Erythroblast (primary cell): ENCODE measurements around the gene RNF4.

Source experiments
- GATA1 ChIP-seq: IDR thresholded peaks from 2 replicates; pipeline ENCODE4 v1.6.1; 2011; ENCODE audit warnings: low read depth, mild to moderate bottlenecking, control low read depth, low read length, moderate library complexity
- POLR2A ChIP-seq: IDR thresholded peaks from 2 replicates; pipeline ENCODE4 v1.6.1; 2011; ENCODE audit warnings: mild to moderate bottlenecking, low read length

DNA sequence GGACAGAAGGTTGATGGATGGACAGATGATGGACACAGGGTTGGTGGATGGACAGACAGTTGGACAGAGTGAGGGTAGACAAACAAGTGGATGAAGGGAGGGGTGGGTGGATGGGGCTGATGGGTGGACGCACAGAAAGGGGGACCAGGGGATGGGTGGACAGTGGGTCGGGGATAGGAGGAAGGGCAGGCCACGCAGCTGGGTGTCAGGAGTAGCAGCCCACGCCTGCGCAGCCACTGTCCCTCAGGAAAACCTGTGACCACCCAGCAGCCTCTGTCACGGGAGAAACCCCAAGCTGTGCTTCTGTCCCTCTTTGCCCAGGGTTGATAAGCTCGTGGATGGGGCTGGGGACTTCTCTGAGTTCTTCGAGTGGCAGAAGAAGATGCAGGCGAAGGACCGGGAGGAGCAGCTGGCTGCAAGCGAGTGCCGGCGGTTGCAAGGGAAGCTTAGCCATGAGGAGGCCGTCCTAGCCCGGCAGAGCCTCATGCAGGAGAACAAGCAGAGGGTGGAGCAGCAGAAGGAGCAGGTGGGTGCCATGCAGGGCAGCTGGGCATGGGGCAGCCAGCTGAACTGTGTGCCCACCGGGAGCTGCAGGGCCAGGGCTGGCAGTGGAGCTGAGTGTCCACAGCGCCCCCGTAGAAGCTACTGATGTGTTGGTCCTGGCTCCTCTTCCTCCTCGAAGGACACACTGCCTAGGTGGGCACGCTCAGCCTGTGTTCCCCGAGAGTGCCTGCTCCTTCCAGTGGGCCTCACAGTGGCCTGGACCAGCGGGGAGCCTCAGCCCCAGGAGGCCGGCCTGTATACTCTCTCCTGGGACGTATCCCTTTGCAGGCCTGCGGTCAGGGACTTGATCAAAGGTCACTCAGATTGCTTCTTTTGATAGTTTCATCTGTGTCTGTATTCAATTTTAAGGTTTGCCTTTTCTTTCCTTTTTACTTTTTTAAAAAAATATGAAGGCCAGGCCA, 16.8 kb upstream of the RNF4 start:
- TF ChIP-seq POLR2A = no peak
- no peak for TF ChIP-seq GATA1
